ENCODE results near the gene PTPRC. TPM values are rescaled to one million over a fixed set of nuclear protein-coding genes. Genes with fewer than 3 reads are reported as not detected.
A peak's percentile ranks its signal among the peaks of the same experiment; 100 is the strongest.

Gene PTPRC
- total and polyA plus RNA-seq, 2 donors (not counting 1 experiment from before 2014, with no cell fraction given): under 0.01 to 0.11 TPM

DNA sequence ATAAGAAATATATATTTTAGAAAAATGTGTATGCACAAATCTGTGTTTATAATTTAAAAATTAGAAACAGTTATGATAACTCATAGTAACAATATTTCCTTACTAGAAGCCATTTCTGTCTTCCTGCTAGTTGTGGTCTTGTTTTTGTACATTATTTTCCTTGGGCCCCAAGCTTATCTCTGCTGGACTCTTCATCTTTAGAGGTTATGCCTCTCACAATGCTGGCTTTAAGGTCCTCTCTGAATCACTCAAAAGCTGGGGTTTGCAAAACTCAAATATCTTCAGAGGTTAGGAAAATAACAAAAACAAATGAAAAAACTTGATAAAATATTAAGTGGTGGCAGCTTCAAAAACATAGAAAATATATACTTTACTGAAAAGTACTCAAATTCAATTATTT, 133.8 kb downstream of the PTPRC start:
- Histone ChIP-seq H3K9ac (ENCODE audit: insufficient read depth, low read length) (no peak overlapping the region), H3K9me3 (ENCODE audit: control insufficient read depth, insufficient read depth, low read depth, low read length) (no peaks in the 10 kb centered on the region), H3K4me3 (replicated peaks in 1 of 4; ENCODE audit: control extremely low read depth in 1 of 4, insufficient read depth in 1 of 4, low read depth in 3 of 4, low read length in 4 of 4) (no peak overlapping the region), H3K27me3 (ENCODE audit: control insufficient read depth, insufficient read depth, low read length) (no peaks in the 10 kb centered on the region), H3K36me3 (ENCODE audit: control insufficient read depth, insufficient read depth, low read length) (no peaks in the 10 kb centered on the region), H3K27ac (ENCODE audit: insufficient read depth, low read length) (no peak overlapping the region), H3K79me2 (ENCODE audit: control insufficient read depth, insufficient read depth, low read length) (no peaks in the 10 kb centered on the region), H2AFZ (ENCODE audit: low read length) (no peak overlapping the region), H4K20me1 (ENCODE audit: control insufficient read depth, extremely low read depth, insufficient read depth, low read length) (no peaks in the 10 kb centered on the region), H3K4me2 (ENCODE audit: extremely low read depth, insufficient read depth, low read length) (no peak overlapping the region), H3K4me1 (ENCODE audit: control insufficient read depth, extremely low read depth, insufficient read depth, low read length) (no peaks in the 10 kb centered on the region)
- no peak for TF ChIP-seq EZH2 (IDR thresholded peaks at IDR 0.05; ENCODE audit: low read length, missing control alignments)
- TF ChIP-seq, protein P1, sequence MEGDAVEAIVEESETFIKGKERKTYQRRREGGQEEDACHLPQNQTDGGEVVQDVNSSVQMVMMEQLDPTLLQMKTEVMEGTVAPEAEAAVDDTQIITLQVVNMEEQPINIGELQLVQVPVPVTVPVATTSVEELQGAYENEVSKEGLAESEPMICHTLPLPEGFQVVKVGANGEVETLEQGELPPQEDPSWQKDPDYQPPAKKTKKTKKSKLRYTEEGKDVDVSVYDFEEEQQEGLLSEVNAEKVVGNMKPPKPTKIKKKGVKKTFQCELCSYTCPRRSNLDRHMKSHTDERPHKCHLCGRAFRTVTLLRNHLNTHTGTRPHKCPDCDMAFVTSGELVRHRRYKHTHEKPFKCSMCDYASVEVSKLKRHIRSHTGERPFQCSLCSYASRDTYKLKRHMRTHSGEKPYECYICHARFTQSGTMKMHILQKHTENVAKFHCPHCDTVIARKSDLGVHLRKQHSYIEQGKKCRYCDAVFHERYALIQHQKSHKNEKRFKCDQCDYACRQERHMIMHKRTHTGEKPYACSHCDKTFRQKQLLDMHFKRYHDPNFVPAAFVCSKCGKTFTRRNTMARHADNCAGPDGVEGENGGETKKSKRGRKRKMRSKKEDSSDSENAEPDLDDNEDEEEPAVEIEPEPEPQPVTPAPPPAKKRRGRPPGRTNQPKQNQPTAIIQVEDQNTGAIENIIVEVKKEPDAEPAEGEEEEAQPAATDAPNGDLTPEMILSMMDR (conservative IDR thresholded peaks at IDR 0.05 in 1 of 2, IDR thresholded peaks at IDR 0.05 in 1 of 2; ENCODE audit: low read depth in 1 of 2, low read length in 2 of 2): no peak
- DNase-seq (ENCODE audit: low read depth in 2 of 2): peak in 1 of 2 donors; percentile 12

GRCh38 chr1:198773030-198773429, 134.2 kb downstream of the PTPRC start:
- H2AFZ ChIP-seq (ENCODE audit: low read length): no peak overlapping the region

DNA sequence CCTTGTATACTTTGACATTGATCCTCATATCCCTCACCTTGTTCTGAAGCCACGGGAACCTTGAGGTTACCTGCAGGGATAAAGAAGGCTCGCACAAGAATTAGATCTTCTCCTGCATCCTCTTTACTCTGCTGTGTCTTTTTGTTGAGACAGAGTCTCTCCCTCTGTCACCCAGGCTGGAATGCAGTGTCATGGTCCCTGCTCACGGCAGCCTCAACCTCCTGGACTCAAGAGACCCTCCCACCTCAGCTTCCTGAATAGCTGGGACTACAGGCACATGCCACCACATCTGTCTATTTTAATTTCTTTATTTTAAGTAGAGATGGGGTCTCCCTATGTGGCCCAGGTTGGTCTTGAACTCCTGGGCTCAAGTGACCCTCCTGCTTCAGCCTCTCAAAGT, 134.7 kb downstream of the PTPRC start:
- Histone ChIP-seq H4K20me1 (ENCODE audit: control insufficient read depth, extremely low read depth, insufficient read depth, low read length) (no peaks in the 10 kb centered on the region), H3K27ac (ENCODE audit: insufficient read depth, low read length) (no peak overlapping the region), H2AFZ (ENCODE audit: low read length) (no peak overlapping the region), H3K79me2 (ENCODE audit: control insufficient read depth, insufficient read depth, low read length) (no peaks in the 10 kb centered on the region), H3K9ac (ENCODE audit: insufficient read depth, low read length) (no peak overlapping the region), H3K27me3 (ENCODE audit: control insufficient read depth, insufficient read depth, low read length) (no peaks in the 10 kb centered on the region), H3K4me3 (replicated peaks in 1 of 4; ENCODE audit: control extremely low read depth in 1 of 4, insufficient read depth in 1 of 4, low read depth in 3 of 4, low read length in 4 of 4) (no peak overlapping the region), H3K36me3 (ENCODE audit: control insufficient read depth, insufficient read depth, low read length) (no peaks in the 10 kb centered on the region), H3K4me1 (ENCODE audit: control insufficient read depth, extremely low read depth, insufficient read depth, low read length) (no peaks in the 10 kb centered on the region), H3K9me3 (ENCODE audit: control insufficient read depth, insufficient read depth, low read depth, low read length) (no peaks in the 10 kb centered on the region), H3K4me2 (ENCODE audit: extremely low read depth, insufficient read depth, low read length) (no peak overlapping the region)
- no peak for DNase-seq (ENCODE audit: low read depth in 2 of 2)
- TF ChIP-seq, protein P1 (conservative IDR thresholded peaks at IDR 0.05 in 1 of 2, IDR thresholded peaks at IDR 0.05 in 1 of 2; ENCODE audit: low read depth in 1 of 2, low read length in 2 of 2): no peak
- no peak for TF ChIP-seq EZH2 (IDR thresholded peaks at IDR 0.05; ENCODE audit: low read length, missing control alignments)

More at GRCh38 chr1:198773030-198773429, 134.2 kb downstream of the PTPRC start:
- H3K9ac ChIP-seq (ENCODE audit: insufficient read depth, low read length): no peak overlapping the region
- no peaks in the 10 kb centered on the region for H4K20me1 ChIP-seq (ENCODE audit: control insufficient read depth, extremely low read depth, insufficient read depth, low read length)
- no peak overlapping the region for H3K4me2 ChIP-seq (ENCODE audit: extremely low read depth, insufficient read depth, low read length)
- no peak for DNase-seq (ENCODE audit: low read depth in 2 of 2)
- no peaks in the 10 kb centered on the region for H3K9me3 ChIP-seq (ENCODE audit: control insufficient read depth, insufficient read depth, low read depth, low read length)
- H3K79me2 ChIP-seq (ENCODE audit: control insufficient read depth, insufficient read depth, low read length): no peaks in the 10 kb centered on the region
- no peaks in the 10 kb centered on the region for H3K36me3 ChIP-seq (ENCODE audit: control insufficient read depth, insufficient read depth, low read length)
- no peak overlapping the region for H3K27ac ChIP-seq (ENCODE audit: insufficient read depth, low read length)
- no peak overlapping the region for H3K4me3 ChIP-seq (replicated peaks in 1 of 4; ENCODE audit: control extremely low read depth in 1 of 4, insufficient read depth in 1 of 4, low read depth in 3 of 4, low read length in 4 of 4)
- H3K4me1 ChIP-seq (ENCODE audit: control insufficient read depth, extremely low read depth, insufficient read depth, low read length): no peaks in the 10 kb centered on the region
- TF ChIP-seq, protein P1 (conservative IDR thresholded peaks at IDR 0.05 in 1 of 2, IDR thresholded peaks at IDR 0.05 in 1 of 2; ENCODE audit: low read depth in 1 of 2, low read length in 2 of 2): no peak
- no peak for TF ChIP-seq EZH2 (IDR thresholded peaks at IDR 0.05; ENCODE audit: low read length, missing control alignments)
- no peaks in the 10 kb centered on the region for H3K27me3 ChIP-seq (ENCODE audit: control insufficient read depth, insufficient read depth, low read length)
